ENCODE data around the gene OVCH1. TPM values are rescaled to one million over a fixed set of nuclear protein-coding genes. Genes with fewer than 3 reads are reported as not detected.
"Not testable (repeated sequence)": the region's sequence is repeated elsewhere in the genome, so short reads cannot be mapped to it uniquely, and the experiment has no call there.

OVCH1 gene
- total RNA-seq, 2 donors from 2014 or later: 0.13 to 0.73 TPM

- H3K36me3 ChIP-seq (ENCODE audit: control insufficient read depth, insufficient read depth, low read length); H3K4me1 ChIP-seq (ENCODE audit: control insufficient read depth, insufficient read depth, low read length); H3K27me3 Mint-ChIP-seq (ENCODE audit: insufficient read depth); H3K36me3 Mint-ChIP-seq (ENCODE audit: low read depth); H3K9ac ChIP-seq (ENCODE audit: extremely low read depth, low read length, poor library complexity, severe bottlenecking); H3K4me3 Mint-ChIP-seq; H3K27me3 ChIP-seq (ENCODE audit: control insufficient read depth, insufficient read depth, low read length, poor library complexity, severe bottlenecking); H3K9me3 ChIP-seq (ENCODE audit: control insufficient read depth, low read length); H3K27ac Mint-ChIP-seq; H3K4me3 ChIP-seq (ENCODE audit: low read length); DNase-seq; H3K27ac ChIP-seq (ENCODE audit: low read depth, low read length): not testable (repeated sequence)
- H3K9me3 Mint-ChIP-seq: peaks cover 25% of the 10 kb centered on the region
- 96% methylated on average over 7 to 17 of the region's 17 CpGs for WGBS, 2 experiments (ENCODE audit: insufficient coverage in 1 of 2, insufficient read length in 1 of 2)
- peaks cover 11% of the 10 kb centered on the region for H3K4me1 Mint-ChIP-seq
Observed at GRCh38 chr12:29385194-29385593, 112.3 kb downstream of the OVCH1 start.

GRCh38 chr12:29382251-29382650 lies 115.2 kb downstream of the OVCH1 start:
- Histone ChIP-seq H3K9me3 (ENCODE audit: control insufficient read depth, low read length) (peaks cover 4% of the 10 kb centered on the region), H3K4me1 (ENCODE audit: control insufficient read depth, insufficient read depth, low read length) (peaks cover 2% of the 10 kb centered on the region), H3K36me3 (ENCODE audit: control insufficient read depth, insufficient read depth, low read length) (peaks cover 9% of the 10 kb centered on the region), H3K27ac (ENCODE audit: low read depth, low read length) (no peak overlapping the region), H3K27me3 (ENCODE audit: control insufficient read depth, insufficient read depth, low read length, poor library complexity, severe bottlenecking) (no peaks in the 10 kb centered on the region), H3K4me3 (ENCODE audit: low read length) (peak overlapping the region; percentile 99), H3K9ac (ENCODE audit: extremely low read depth, low read length, poor library complexity, severe bottlenecking) (no peak overlapping the region)
- TF ChIP-seq CTCF (conservative IDR thresholded peaks at IDR 0.05): no peak
- H3K9me3 Mint-ChIP-seq: peaks cover 24% of the 10 kb centered on the region
- H3K4me1 Mint-ChIP-seq: peaks cover 31% of the 10 kb centered on the region
- H3K36me3 Mint-ChIP-seq (ENCODE audit: low read depth): peaks cover 11% of the 10 kb centered on the region
- H3K4me3 Mint-ChIP-seq: no peak overlapping the region
- 79 to 83% methylated on average over 1 to 2 of the region's 2 CpGs for WGBS, 2 experiments (ENCODE audit: insufficient coverage in 1 of 2, insufficient read length in 1 of 2)
- no peak overlapping the region for H3K27ac Mint-ChIP-seq
- DNase-seq: no peak
- H3K27me3 Mint-ChIP-seq (ENCODE audit: insufficient read depth): no peaks in the 10 kb centered on the region

- Mint-ChIP-seq H3K36me3 (ENCODE audit: low read depth) (peaks cover 24% of the 10 kb centered on the region), H3K27me3 (ENCODE audit: insufficient read depth) (no peaks in the 10 kb centered on the region), H3K4me3 (peak within 1 kb of the TSS; percentile 95), H3K27ac (peak within 1 kb of the TSS; percentile 98), H3K9me3 (peaks cover 28% of the 10 kb centered on the region), H3K4me1 (peaks cover 31% of the 10 kb centered on the region)
- H3K4me3 ChIP-seq (ENCODE audit: low read length): peak within 1 kb of the TSS; percentile 99
- WGBS, 2 experiments (ENCODE audit: insufficient coverage in 1 of 2, insufficient read length in 1 of 2): 0 to 1% methylated on average over 36 to 55 of the region's 55 CpGs
- peak; percentile 98 for DNase-seq
- H3K36me3 ChIP-seq (ENCODE audit: control insufficient read depth, insufficient read depth, low read length): peaks cover 17% of the 10 kb centered on the region
- peaks cover 2% of the 10 kb centered on the region for H3K4me1 ChIP-seq (ENCODE audit: control insufficient read depth, insufficient read depth, low read length)
- peak within 1 kb of the TSS; percentile 96 for H3K9ac ChIP-seq (ENCODE audit: extremely low read depth, low read length, poor library complexity, severe bottlenecking)
- no peaks in the 10 kb centered on the region for H3K27me3 ChIP-seq (ENCODE audit: control insufficient read depth, insufficient read depth, low read length, poor library complexity, severe bottlenecking)
- no peak for TF ChIP-seq CTCF (conservative IDR thresholded peaks at IDR 0.05)
- peak within 1 kb of the TSS; percentile 89 for H3K27ac ChIP-seq (ENCODE audit: low read depth, low read length)
- H3K9me3 ChIP-seq (ENCODE audit: control insufficient read depth, low read length): peaks cover 14% of the 10 kb centered on the region
Observed at GRCh38 chr12:29380536-29381523, 116.7 kb downstream of the OVCH1 start, which contains the start of gene ERGIC2. ERGIC2 (minus strand) TSS chr12:29381172; CDS start chr12:29371633, 9,539 bp downstream.

Other genes starting within 250 kb of the OVCH1 start
- gene ERGIC2, start 116.5 kb downstream of the OVCH1 start, total RNA-seq: 100 to 1,000 TPM; 101 to 170 TPM

Measured in endodermal cell (in vitro differentiated cells).